Stimulated activated CD4-positive, alpha-beta T cell treated with anti-CD3 and anti-CD28 coated beads, Interleukin-2, amount 100 ng/mL, for 4 hours (primary cell): ENCODE measurements around the gene EIF4H.
"Not testable (repeated sequence)": the region's sequence is repeated elsewhere in the genome, so short reads cannot be mapped to it uniquely, and the experiment has no call there.

Experiments
- DNase-seq: peaks from one replicate; pipeline ENCODE4 v3.0.0-alpha.2; 2020; ENCODE audit warnings: low read depth

EIF4H gene

GRCh38 chr7:74199551-74200355 lies 25.6 kb downstream of the EIF4H start:
- DNase-seq, result no peak

DNA sequence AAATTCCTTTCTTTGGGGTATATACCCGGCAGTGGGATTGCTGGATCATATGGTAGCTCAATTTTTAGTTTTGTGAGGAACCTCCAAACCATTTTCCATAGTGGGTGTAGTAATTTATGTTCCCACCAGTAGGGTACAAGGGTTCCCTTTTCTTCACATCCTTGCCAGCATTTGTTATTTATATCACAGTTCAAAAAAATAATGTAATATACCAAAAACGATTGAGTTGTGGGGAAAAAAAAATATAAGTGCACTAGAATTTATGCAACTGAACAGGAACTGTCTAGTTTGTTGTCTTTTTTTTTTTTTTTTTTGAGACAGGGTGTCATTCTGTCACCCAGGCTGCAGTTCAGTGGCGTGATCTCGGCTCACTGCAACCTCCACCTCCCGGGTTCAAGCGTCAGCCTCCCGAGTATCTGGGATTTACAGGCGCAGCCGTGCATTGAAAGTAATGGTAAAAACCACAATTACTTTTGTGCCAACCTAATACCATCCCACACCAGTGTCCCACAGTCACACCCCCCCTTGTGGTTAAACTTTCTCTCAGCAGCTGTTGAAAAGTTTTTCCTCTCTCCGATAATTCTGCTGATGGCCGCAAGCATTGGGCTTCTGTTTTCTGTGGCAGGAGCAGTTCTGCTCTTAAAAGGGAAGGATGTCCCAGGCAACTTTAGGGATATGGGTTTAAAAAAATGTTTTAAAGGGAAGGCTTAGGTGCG lies 28.8 kb downstream of the EIF4H start:
- no peak for DNase-seq

GRCh38 chr7:74203956-74204618 lies 29.9 kb downstream of the EIF4H start:
- no peak for DNase-seq

GRCh38 chr7:74206052-74206451 lies 31.9 kb downstream of the EIF4H start:
- DNase-seq, result not testable (repeated sequence)

DNA sequence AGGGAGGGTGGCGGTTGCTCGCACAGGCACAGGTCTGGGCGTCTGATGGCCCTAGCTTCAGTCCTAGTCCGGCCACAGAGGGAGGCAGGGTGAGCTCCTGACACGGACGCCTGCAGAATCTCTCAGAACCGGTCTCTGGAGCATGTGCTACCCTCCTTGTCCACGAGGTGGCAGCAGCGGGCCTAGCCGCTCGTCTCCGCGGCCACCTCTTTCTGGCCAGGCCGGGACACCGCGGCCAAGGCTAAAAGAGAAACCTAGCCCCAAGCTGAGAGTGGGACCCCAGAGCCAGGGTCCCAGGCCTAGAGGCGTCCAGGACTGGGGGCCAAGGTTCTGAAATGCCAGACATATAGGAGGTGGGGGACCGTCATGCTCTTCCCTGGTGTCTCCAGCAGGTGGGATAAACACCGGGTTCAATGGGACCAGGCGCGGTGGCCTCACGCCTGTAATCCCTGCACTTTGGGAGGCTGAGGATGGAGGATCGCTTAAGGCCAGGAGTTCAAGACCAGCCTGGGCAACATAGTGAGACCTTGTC lies 32.5 kb downstream of the EIF4H start:
- peak; percentile 60 for DNase-seq

DNA sequence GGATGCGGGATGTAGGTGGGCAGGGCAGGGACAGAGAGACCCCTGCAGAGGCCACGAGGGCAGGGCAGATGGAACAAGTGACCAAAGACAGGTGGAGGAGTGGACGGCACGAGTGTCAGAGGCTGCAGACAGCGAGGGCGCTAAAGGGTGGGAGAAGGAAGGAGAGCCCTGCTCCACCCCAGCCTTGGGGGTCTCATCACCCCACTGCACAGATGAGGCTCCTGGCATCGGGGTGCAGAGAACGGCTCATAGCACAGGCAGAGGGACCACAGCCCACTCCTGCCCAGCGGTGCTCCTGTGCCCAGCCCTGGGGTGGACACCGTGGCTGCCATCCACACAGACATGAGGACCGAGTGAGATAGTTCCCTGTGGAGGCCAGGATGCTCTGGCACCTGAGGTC lies 33.4 kb downstream of the EIF4H start:
- no peak for DNase-seq

GRCh38 chr7:74208241-74208640 lies 34.1 kb downstream of the EIF4H start:
- DNase-seq, result not testable (repeated sequence)

- no peak for DNase-seq
Measured at GRCh38 chr7:74212661-74213060, 38.5 kb downstream of the EIF4H start.

GRCh38 chr7:74214816-74215630 lies 40.9 kb downstream of the EIF4H start:
- DNase-seq, result no peak

DNA sequence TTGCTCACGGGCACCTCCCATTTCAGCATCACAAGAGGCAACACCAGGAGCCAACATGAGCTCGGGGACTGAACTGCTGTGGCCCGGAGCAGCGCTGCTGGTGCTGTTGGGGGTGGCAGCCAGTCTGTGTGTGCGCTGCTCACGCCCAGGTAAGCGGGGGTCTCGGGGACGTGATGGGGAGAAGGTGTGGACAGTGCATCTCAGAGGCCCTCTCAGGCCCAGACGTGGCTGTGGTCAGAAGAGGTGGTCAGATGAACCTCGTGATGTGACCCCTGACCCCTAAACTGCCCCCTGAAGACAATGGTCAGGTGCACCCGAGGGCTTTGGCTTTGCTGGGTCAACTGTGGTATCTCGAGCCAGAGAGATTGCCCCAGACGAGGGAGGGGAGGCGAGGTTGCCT lies 41.8 kb downstream of the EIF4H start:
- no peak for DNase-seq

DNA sequence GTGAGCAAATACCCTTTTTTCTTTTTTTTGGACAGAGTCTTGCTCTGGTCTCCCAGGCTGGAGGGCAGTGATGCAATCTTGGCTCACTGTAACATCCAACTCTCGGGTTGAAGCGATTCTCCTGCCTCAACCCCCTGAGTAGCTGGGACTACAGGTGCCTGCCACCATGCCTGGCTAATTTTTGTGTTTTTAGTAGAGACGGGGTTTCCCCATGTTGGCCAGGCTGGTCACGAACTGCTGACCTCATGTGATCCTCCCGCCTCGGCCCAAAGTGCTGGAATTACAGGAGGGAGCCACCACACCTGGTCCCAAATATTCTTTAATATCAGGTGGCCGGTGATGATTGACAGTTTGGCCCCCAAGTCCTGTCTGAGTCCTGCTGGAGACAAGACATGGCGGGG lies 42.2 kb downstream of the EIF4H start:
- no peak for DNase-seq

GRCh38 chr7:74217455-74218342 lies 43.5 kb downstream of the EIF4H start:
- no peak for DNase-seq

GRCh38 chr7:74218343-74218698 lies 44.2 kb downstream of the EIF4H start:
- no peak for DNase-seq

GRCh38 chr7:74219416-74219815 lies 45.3 kb downstream of the EIF4H start:
- DNase-seq, result no peak

- no peak for DNase-seq
Measured at GRCh38 chr7:74220229-74220628, 46.1 kb downstream of the EIF4H start.

DNA sequence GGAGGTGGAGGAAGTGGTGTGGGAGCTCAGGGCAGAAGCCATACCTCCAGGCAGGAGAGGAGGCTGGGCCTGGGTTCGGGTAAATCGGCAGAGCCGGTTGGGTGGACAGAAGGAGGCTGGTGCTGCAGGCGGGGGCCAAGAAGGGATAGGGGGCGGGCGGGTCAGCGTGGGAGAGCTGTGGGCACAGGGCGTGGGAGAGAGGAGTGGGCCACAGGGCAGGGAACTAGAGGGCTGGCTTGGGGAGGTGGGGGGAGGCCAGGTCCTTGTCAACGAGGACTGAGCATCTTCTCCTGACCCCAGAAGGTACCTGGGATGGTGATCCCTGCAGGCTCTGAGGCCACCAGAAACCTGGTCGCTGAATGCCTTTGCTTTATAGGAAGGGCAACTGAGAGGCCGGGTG lies 47.6 kb downstream of the EIF4H start:
- DNase-seq, result no peak

- no peak for DNase-seq
Measured at GRCh38 chr7:74222851-74223710, 48.9 kb downstream of the EIF4H start.

GRCh38 chr7:74223711-74224510 lies 49.8 kb downstream of the EIF4H start:
- no peak for DNase-seq

DNA sequence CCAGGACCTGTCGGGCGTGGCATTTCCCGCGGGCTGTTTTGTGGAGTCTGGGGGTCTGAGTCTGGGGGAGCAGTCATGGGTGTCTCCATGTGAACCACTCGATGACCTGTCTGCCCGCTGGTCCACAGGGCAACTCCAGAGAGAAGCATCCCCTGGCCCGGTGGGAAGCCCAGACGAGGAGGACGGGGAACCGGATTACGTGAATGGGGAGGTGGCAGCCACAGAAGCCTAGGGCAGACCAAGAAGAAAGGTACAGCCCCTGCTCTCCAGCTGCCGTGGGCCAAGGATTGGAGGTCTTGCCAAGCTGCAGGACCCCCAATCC lies 50.3 kb downstream of the EIF4H start:
- DNase-seq, result no peak
